Tongue (tissue), 1 donor: ENCODE measurements around the gene PLBD2. TPM values are rescaled to one million over a fixed set of nuclear protein-coding genes. Genes with fewer than 3 reads are reported as not detected.

ENCODE experiments used
- total RNA-seq: library from RNA; depleted of rRNA; stranded (reverse); fragments of >200 nt; gene quantifications from one replicate; pipeline ENCODE4 v1.2.3, GENCODE V29; 2014

PLBD2 gene
- total RNA-seq, 1 donor from 2014 or later, result 17.4 TPM

Other genes with a start within 250 kb of the PLBD2 start
- 3.8 TPM for gene RASAL1, start 222.8 kb upstream of the PLBD2 start, total RNA-seq
- 6.9 TPM for gene CFAP73, start 208.9 kb upstream of the PLBD2 start, total RNA-seq
- gene DDX54, start 173.1 kb upstream of the PLBD2 start, total RNA-seq, result 19.4 TPM
- 12.1 TPM for gene RITA1, start 172.9 kb upstream of the PLBD2 start, total RNA-seq
- 27.0 TPM for gene TPCN1, start 137.1 kb upstream of the PLBD2 start, total RNA-seq
- 18.5 TPM for gene SLC8B1, start 23.5 kb upstream of the PLBD2 start, total RNA-seq
- gene SDS, start 45.3 kb downstream of the PLBD2 start, total RNA-seq, result not detected
- gene SDSL, start 63.8 kb downstream of the PLBD2 start, total RNA-seq, result 0.31 TPM
- not detected for gene LHX5, start 113.3 kb downstream of the PLBD2 start, total RNA-seq